K562 (cell line): ENCODE data around the gene CYP2W1. TPM values are rescaled to one million over a fixed set of nuclear protein-coding genes. Genes with fewer than 3 reads are reported as not detected.
A peak's percentile ranks its signal among the peaks of the same experiment; 100 is the strongest.

Source experiments
- ATAC-seq: fragments of 200-7000 bp; cut with Tn5 transposase; 3 replicates; pipeline ENCODE4 v1.9.1; 2020; ENCODE audit warnings: moderate library complexity
- BruUV-seq: library from RNA; stranded (reverse); fragments of 400-500 nt; replicated peaks from 2 replicates; lab custom pipeline; 2021; lab: Mats Ljungman, UMichigan
- CTCF ChIA-PET: fragments of 300-600 bp; formaldehyde crosslinking; extraction: SDS; loops from one replicate; lab custom pipeline; 2021; ENCODE audit warnings: low intra/inter-chr PET ratio; lab: Yijun Ruan, JAX
- POLR2A ChIA-PET: fragments of 300-600, 350-650 bp; sonication (Branson Sonifier 250); formaldehyde crosslinking; extraction: SDS; loops from one replicate; lab custom pipeline; 2021; ENCODE audit warnings: antibody characterized with exemption, inconsistent platforms; lab: Yijun Ruan, JAX
- DNase-seq, 4 experiments: peaks; one replicate each; pipeline versions ENCODE4 v3.0.0 to v3.0.0-alpha.2; 2011 to 2018; ENCODE audit warnings: low spot score in 3 of 4, mixed read lengths in 3 of 4; ENCODE audit errors: extremely low read depth in 1 of 4
- FAIRE-seq: peaks from 2 replicates; lab custom pipeline; 2011; peaks lifted over from hg19 to GRCh38; lab: Jason Lieb, UNC
- H2AFZ ChIP-seq: 2 replicates; pipeline ENCODE4 v1.6.0; 2011; ENCODE audit warnings: low read depth, low read length, control low read depth, inconsistent platforms
- H3K27ac ChIP-seq: fragments of 200-600 bp; 3 replicates; pipeline ENCODE4 v1.8.0; 2011; ENCODE audit warnings: low read depth, mild to moderate bottlenecking, control low read depth, inconsistent platforms, low read length, moderate library complexity, mixed read lengths; ENCODE audit errors: extremely low read depth
- H3K27me3 ChIP-seq, 2 experiments: fragments of 300-600 bp in 1 of 2; 2 replicates in 1 of 2; 3 replicates in 1 of 2; pipeline versions ENCODE4 v1.6.0 to v1.8.0; 2011; ENCODE audit warnings: inconsistent platforms in 2 of 2, low read length in 2 of 2, mild to moderate bottlenecking in 1 of 2, mixed read lengths in 1 of 2, moderate library complexity in 1 of 2; ENCODE audit not compliant: control insufficient read depth in 2 of 2, insufficient read depth in 2 of 2
- H3K36me3 ChIP-seq: fragments of 300-600 bp; 3 replicates; pipeline ENCODE4 v1.8.0; 2011; ENCODE audit warnings: mild to moderate bottlenecking, low read length, inconsistent platforms; ENCODE audit not compliant: control insufficient read depth, insufficient read depth
- H3K4me1 ChIP-seq, 2 experiments: fragments of 200-600 bp in 1 of 2; replicated peaks in 1 of 2; 2 replicates in 1 of 2; 3 replicates in 1 of 2; pipeline versions ENCODE4 v1.5.1 to v1.8.0; 2011; ENCODE audit warnings: inconsistent platforms in 2 of 2, low read length in 2 of 2, mild to moderate bottlenecking in 1 of 2, mixed read lengths in 1 of 2, moderate library complexity in 1 of 2; ENCODE audit not compliant: control insufficient read depth in 2 of 2, insufficient read depth in 2 of 2
- H3K4me2 ChIP-seq: 2 replicates; pipeline ENCODE4 v1.6.1; 2011; ENCODE audit warnings: low read length, control low read depth, inconsistent platforms, mixed read lengths; ENCODE audit not compliant: insufficient read depth
- H3K4me3 ChIP-seq: fragments of 200-600 bp; sonication (generic), shearing (Covaris generic); 2 replicates; pipeline ENCODE4 v1.5.1; 2016; ENCODE audit warnings: control low read depth, inconsistent platforms
- H3K79me2 ChIP-seq: fragments of 200-600 bp; 3 replicates; pipeline ENCODE4 v1.8.0; 2011; ENCODE audit warnings: low read length, inconsistent platforms; ENCODE audit not compliant: control insufficient read depth, insufficient read depth
- H3K9ac ChIP-seq, 2 experiments: 2 replicates each; pipeline versions ENCODE4 v1.6.0 to v1.6.1; 2011; ENCODE audit warnings: low read depth in 2 of 2, low read length in 2 of 2, control low read depth in 1 of 2, inconsistent platforms in 1 of 2, mild to moderate bottlenecking in 1 of 2, mixed read lengths in 1 of 2; ENCODE audit not compliant: insufficient read depth in 1 of 2
- H3K9me1 ChIP-seq: one replicate; pipeline ENCODE4 v1.6.0; 2011; ENCODE audit warnings: inconsistent platforms, mild to moderate bottlenecking, low read length, moderate library complexity; ENCODE audit not compliant: control insufficient read depth, insufficient read depth
- H3K9me3 ChIP-seq: replicated peaks from 2 replicates; pipeline ENCODE4 v1.5.1; 2011; ENCODE audit warnings: low read depth, low read length, inconsistent platforms; ENCODE audit not compliant: control insufficient read depth, insufficient read depth
- H4K20me1 ChIP-seq: replicated peaks from 2 replicates; pipeline ENCODE4 v1.6.1; 2011; ENCODE audit warnings: low read length, inconsistent platforms, mixed read lengths; ENCODE audit not compliant: control insufficient read depth, insufficient read depth
- RBM22 ChIP-seq: fragments of 200-400 bp; formaldehyde crosslinking; IDR thresholded peaks from 2 replicates; pipeline ENCODE4 v1.6.1; 2018; ENCODE audit warnings: low read length, low read depth; ENCODE audit not compliant: poor library complexity, severe bottlenecking
- ZFX ChIP-seq: sonication (generic); formaldehyde crosslinking; IDR thresholded peaks from 2 replicates; pipeline ENCODE4 v1.8.0; 2022; ENCODE audit warnings: mild to moderate bottlenecking, missing genetic modification reagents, moderate library complexity
- WGBS: fragments of 100-300 bp; shearing (Covaris generic); methylation state at CpG from one replicate; pipeline ENCODE4 v1.1.6; 2016; ENCODE audit warnings: low coverage, mixed read lengths; ENCODE audit not compliant: insufficient coverage; ENCODE audit errors: missing lambda C conversion rate; 5-methylcytosine and 5-hydroxymethylcytosine counted together
- in situ Hi-C: fragments of 300-500 bp; cut with MboI; formaldehyde crosslinking; loops from 4 replicates; pipeline ENCODE4 v1.15.0; 2018; ENCODE audit warnings: inconsistent platforms, mixed read lengths
- intact Hi-C: fragments of 100-400 bp; cut with micrococcal nuclease; formaldehyde crosslinking; loops from 2 replicates; pipeline ENCODE4 v1.14.2; 2022
- polyA plus RNA-seq, 8 experiments: library from polyadenylated mRNA; depleted of rRNA in 4 of 8; stranded (reverse) in 5 of 8; unstranded in 3 of 8; fragments of >200 nt; fragmentation: Nextera tagmentation in 2 of 8; fragmentation: Illumina TruSeq in 1 of 8; extraction: Ambion mirVana in 2 of 8; extraction: Trizol in 1 of 8; gene quantifications; 2 replicates each; pipeline versions ENCODE4 v1.2.1 to v1.2.3, GENCODE V29; 2011 to 2014; ENCODE audit warnings: inconsistent platforms in 1 of 8, missing spikeins in 1 of 8
- total RNA-seq, 7 experiments: library from RNA; depleted of rRNA in 6 of 7; stranded (reverse); fragments of >200 nt in 6 of 7; fragmentation: Illumina TruSeq in 2 of 7; extraction: Trizol in 2 of 7; gene quantifications; 2 replicates each; pipeline versions ENCODE4 v1.2.1 to v1.2.3, GENCODE V29; 2011 to 2021; ENCODE audit warnings: low replicate concordance in 1 of 7
- TF ChIP-seq, protein P1 (sequence below): sonication (generic); formaldehyde crosslinking; IDR thresholded peaks from 2 replicates; pipeline ENCODE4 v1.8.1; 2023; ENCODE audit warnings: mild to moderate bottlenecking, missing genetic modification reagents
- TF ChIP-seq, protein P2 (sequence below): fragments of 450-650 bp; IDR thresholded peaks from 2 replicates; pipeline ENCODE4 v1.6.1; 2016; ENCODE audit warnings: mild to moderate bottlenecking, moderate library complexity
- TF ChIP-seq, protein P3 (sequence below): fragments of 450-650 bp; IDR thresholded peaks from 2 replicates; pipeline ENCODE4 v1.6.1; 2016; ENCODE audit warnings: antibody characterized with exemption

CYP2W1 gene
- total and polyA plus RNA-seq, 9 of the 15 experiments (the other 6 are each of a cell fraction or from before 2014, with no cell fraction given) = not detected

DNA sequence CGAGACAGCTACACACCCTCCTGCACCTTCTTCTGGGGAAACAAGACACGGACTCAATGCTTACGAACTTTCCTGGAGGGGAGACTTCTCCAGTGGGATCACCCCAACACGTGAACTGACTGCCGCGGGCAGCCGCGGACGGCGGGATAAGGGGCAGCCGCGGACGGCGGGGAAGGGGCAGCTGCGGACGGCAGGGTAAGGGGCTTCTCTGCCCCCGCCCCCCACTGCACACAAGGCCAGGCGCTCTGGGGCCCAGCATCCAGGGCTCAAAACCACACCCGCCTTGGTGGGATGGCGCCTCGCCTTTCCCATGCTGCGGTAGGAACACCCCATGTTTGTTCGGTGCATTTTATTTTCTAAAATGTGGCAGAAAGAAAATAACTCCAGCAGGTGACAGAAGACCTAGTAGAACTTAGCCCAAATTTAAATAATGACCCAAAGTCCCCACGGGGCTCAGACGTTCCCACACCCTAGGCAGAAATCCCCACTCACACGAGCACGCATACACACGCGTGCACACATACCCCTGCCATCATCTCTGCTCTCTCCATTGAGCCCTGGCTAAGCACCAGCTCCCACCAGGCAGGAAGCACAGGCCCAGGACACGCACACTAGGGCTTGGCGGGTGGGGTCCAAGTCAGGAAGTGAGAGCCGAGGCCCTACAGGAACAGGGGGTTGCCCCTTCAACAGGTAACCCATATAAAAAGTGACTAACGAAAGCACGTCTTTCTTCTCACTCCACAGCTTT is 34.8 kb downstream of the CYP2W1 start:
- no TSS peak for BruUV-seq
- H4K20me1 ChIP-seq = peaks cover 7% of the 10 kb centered on the region
- peaks cover 27% of the 10 kb centered on the region; the same call in 2 of the 3 replicates for H3K36me3 ChIP-seq
- H3K4me2 ChIP-seq = no peak overlapping the region
- no peaks in the 10 kb centered on the region for H3K27me3 ChIP-seq
- FAIRE-seq = no peak
- H3K79me2 ChIP-seq = peaks cover 37% of the 10 kb centered on the region
- in situ Hi-C loops (no loop called here), intact Hi-C loops (no loop called here)
- no peak overlapping the region; a peak in 1 of 4 replicates for H3K9ac ChIP-seq
- no peak overlapping the region for H3K4me3 ChIP-seq
- H3K9me1 ChIP-seq = no peaks in the 10 kb centered on the region
- ChIA-PET POLR2A (interaction anchor here (0.6 kb wide), 1 partner anchor 11 kb away, joined by 3 read pairs; no protein-coding TSS in a partner anchor), CTCF (no interaction called here)
- H3K4me1 ChIP-seq = peaks cover 0 to 70% of the 10 kb centered on the region in 2 experiments; a peak in 2 of 5 replicates
- no peak overlapping the region for H3K27ac ChIP-seq
- no peak overlapping the region for H2AFZ ChIP-seq
- WGBS = 92% methylated on average over 22 of the region's 34 CpGs
- no peak for ATAC-seq
- H3K9me3 ChIP-seq = peaks cover 7% of the 10 kb centered on the region
- DNase-seq = no peak
- no peak for TF ChIP-seq ZFX (CRISPR knock-in tag)
- TF ChIP-seq RBM22 = peak; percentile 14
- TF ChIP-seq, protein P1, sequence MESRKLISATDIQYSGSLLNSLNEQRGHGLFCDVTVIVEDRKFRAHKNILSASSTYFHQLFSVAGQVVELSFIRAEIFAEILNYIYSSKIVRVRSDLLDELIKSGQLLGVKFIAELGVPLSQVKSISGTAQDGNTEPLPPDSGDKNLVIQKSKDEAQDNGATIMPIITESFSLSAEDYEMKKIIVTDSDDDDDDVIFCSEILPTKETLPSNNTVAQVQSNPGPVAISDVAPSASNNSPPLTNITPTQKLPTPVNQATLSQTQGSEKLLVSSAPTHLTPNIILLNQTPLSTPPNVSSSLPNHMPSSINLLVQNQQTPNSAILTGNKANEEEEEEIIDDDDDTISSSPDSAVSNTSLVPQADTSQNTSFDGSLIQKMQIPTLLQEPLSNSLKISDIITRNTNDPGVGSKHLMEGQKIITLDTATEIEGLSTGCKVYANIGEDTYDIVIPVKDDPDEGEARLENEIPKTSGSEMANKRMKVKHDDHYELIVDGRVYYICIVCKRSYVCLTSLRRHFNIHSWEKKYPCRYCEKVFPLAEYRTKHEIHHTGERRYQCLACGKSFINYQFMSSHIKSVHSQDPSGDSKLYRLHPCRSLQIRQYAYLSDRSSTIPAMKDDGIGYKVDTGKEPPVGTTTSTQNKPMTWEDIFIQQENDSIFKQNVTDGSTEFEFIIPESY (CRISPR knock-in tag) = 0 out of 2 replicates have a peak, but pooled peaks have one; percentile 39
- TF ChIP-seq, protein P2, sequence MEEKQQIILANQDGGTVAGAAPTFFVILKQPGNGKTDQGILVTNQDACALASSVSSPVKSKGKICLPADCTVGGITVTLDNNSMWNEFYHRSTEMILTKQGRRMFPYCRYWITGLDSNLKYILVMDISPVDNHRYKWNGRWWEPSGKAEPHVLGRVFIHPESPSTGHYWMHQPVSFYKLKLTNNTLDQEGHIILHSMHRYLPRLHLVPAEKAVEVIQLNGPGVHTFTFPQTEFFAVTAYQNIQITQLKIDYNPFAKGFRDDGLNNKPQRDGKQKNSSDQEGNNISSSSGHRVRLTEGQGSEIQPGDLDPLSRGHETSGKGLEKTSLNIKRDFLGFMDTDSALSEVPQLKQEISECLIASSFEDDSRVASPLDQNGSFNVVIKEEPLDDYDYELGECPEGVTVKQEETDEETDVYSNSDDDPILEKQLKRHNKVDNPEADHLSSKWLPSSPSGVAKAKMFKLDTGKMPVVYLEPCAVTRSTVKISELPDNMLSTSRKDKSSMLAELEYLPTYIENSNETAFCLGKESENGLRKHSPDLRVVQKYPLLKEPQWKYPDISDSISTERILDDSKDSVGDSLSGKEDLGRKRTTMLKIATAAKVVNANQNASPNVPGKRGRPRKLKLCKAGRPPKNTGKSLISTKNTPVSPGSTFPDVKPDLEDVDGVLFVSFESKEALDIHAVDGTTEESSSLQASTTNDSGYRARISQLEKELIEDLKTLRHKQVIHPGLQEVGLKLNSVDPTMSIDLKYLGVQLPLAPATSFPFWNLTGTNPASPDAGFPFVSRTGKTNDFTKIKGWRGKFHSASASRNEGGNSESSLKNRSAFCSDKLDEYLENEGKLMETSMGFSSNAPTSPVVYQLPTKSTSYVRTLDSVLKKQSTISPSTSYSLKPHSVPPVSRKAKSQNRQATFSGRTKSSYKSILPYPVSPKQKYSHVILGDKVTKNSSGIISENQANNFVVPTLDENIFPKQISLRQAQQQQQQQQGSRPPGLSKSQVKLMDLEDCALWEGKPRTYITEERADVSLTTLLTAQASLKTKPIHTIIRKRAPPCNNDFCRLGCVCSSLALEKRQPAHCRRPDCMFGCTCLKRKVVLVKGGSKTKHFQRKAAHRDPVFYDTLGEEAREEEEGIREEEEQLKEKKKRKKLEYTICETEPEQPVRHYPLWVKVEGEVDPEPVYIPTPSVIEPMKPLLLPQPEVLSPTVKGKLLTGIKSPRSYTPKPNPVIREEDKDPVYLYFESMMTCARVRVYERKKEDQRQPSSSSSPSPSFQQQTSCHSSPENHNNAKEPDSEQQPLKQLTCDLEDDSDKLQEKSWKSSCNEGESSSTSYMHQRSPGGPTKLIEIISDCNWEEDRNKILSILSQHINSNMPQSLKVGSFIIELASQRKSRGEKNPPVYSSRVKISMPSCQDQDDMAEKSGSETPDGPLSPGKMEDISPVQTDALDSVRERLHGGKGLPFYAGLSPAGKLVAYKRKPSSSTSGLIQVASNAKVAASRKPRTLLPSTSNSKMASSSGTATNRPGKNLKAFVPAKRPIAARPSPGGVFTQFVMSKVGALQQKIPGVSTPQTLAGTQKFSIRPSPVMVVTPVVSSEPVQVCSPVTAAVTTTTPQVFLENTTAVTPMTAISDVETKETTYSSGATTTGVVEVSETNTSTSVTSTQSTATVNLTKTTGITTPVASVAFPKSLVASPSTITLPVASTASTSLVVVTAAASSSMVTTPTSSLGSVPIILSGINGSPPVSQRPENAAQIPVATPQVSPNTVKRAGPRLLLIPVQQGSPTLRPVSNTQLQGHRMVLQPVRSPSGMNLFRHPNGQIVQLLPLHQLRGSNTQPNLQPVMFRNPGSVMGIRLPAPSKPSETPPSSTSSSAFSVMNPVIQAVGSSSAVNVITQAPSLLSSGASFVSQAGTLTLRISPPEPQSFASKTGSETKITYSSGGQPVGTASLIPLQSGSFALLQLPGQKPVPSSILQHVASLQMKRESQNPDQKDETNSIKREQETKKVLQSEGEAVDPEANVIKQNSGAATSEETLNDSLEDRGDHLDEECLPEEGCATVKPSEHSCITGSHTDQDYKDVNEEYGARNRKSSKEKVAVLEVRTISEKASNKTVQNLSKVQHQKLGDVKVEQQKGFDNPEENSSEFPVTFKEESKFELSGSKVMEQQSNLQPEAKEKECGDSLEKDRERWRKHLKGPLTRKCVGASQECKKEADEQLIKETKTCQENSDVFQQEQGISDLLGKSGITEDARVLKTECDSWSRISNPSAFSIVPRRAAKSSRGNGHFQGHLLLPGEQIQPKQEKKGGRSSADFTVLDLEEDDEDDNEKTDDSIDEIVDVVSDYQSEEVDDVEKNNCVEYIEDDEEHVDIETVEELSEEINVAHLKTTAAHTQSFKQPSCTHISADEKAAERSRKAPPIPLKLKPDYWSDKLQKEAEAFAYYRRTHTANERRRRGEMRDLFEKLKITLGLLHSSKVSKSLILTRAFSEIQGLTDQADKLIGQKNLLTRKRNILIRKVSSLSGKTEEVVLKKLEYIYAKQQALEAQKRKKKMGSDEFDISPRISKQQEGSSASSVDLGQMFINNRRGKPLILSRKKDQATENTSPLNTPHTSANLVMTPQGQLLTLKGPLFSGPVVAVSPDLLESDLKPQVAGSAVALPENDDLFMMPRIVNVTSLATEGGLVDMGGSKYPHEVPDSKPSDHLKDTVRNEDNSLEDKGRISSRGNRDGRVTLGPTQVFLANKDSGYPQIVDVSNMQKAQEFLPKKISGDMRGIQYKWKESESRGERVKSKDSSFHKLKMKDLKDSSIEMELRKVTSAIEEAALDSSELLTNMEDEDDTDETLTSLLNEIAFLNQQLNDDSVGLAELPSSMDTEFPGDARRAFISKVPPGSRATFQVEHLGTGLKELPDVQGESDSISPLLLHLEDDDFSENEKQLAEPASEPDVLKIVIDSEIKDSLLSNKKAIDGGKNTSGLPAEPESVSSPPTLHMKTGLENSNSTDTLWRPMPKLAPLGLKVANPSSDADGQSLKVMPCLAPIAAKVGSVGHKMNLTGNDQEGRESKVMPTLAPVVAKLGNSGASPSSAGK = no peak
- TF ChIP-seq, protein P3, sequence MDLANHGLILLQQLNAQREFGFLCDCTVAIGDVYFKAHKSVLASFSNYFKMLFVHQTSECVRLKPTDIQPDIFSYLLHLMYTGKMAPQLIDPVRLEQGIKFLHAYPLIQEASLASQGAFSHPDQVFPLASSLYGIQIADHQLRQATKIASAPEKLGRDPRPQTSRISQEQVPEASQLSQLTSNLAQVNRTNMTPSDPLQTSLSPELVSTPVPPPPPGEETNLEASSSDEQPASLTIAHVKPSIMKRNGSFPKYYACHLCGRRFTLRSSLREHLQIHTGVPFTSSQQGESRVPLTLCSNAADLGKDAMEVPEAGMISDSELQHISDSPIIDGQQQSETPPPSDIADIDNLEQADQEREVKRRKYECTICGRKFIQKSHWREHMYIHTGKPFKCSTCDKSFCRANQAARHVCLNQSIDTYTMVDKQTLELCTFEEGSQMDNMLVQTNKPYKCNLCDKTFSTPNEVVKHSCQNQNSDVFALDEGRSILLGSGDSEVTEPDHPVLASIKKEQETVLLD = no peak
